ENCODE data around the gene CLSTN2.

DNA sequence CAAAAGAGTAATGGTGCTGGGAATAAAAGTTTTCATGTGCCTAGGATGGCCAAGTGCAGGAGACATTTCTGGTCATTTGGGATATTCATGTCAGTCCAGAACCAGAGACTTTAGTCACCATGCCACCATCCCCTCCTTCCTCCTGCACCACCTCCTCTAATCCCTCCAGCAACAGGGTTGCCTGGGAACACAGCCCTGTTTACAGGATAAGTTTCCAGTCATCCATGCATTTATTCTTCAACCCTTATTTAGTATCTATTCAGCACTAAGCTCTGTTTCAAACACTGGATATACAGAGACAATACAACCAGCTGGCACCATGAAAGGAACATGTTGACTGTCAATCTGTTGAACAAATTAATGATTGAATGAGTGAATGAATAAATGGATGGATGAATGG is 211.7 kb downstream of the CLSTN2 start:
- TF ChIP-seq POLR2A (IDR thresholded peaks at IDR 0.05): no peak
- TF ChIP-seq CTCF (IDR thresholded peaks at IDR 0.05): no peak
